Lower lobe of right lung (tissue), 2 donors: Measurements from ENCODE around the gene ARHGAP10. TPM values are rescaled to one million over a fixed set of nuclear protein-coding genes. Genes with fewer than 3 reads are reported as not detected.

Experiments used
- ATAC-seq, 2 donors: fragments of 200-7000 bp; cut with Tn5 transposase; one replicate each; pipeline ENCODE4 v1.9.1; 2020 to 2022; ENCODE audit warnings: mild to moderate bottlenecking in 2 of 2, moderate library complexity in 2 of 2
- DNase-seq: peaks from one replicate; pipeline ENCODE4 v3.0.0-alpha.2; 2020
- H3K27ac ChIP-seq: fragments of 200-600 bp; one replicate; pipeline ENCODE4 v1.8.0; 2022
- H3K27me3 ChIP-seq: fragments of 200-600 bp; one replicate; pipeline ENCODE4 v1.8.0; 2022; ENCODE audit warnings: low read depth
- H3K36me3 ChIP-seq: fragments of 200-600 bp; one replicate; pipeline ENCODE4 v1.8.0; 2022; ENCODE audit warnings: mild to moderate bottlenecking
- H3K4me1 ChIP-seq: fragments of 200-600 bp; one replicate; pipeline ENCODE4 v1.8.0; 2022
- H3K4me3 ChIP-seq: fragments of 200-600 bp; one replicate; pipeline ENCODE4 v1.8.0; 2022; ENCODE audit warnings: mild to moderate bottlenecking
- H3K9me3 ChIP-seq: fragments of 200-600 bp; one replicate; pipeline ENCODE4 v1.8.0; 2022
- CTCF ChIP-seq: fragments of 200-600 bp; IDR thresholded peaks from one replicate; pipeline ENCODE4 v1.8.0; 2022; ENCODE audit warnings: antibody characterized with exemption, mild to moderate bottlenecking
- intact Hi-C: fragments of 100-400 bp; cut with DNase I; formaldehyde crosslinking; loops from one replicate; pipeline ENCODE4 v1.11.0; 2022
- total RNA-seq: library from RNA; stranded (reverse); fragmentation: NEBNext Ultra II Directional; extraction: Animal tissue kit (Norgen Biotek cat#: 25700); gene quantifications from one replicate; pipeline ENCODE4 v1.2.1, GENCODE V29; 2021
- donor health status: DM: no; HTN: yes; CAD: no; lungs with severe emphysema.

ARHGAP10 gene
- total RNA-seq, 1 donor from 2014 or later: 26.4 TPM

GRCh38 chr4:147820975-147821374 is 89.1 kb downstream of the ARHGAP10 start:
- peaks cover 34% of the 10 kb centered on the region for H3K4me1 ChIP-seq
- H3K9me3 ChIP-seq: no peaks in the 10 kb centered on the region
- H3K27me3 ChIP-seq: no peaks in the 10 kb centered on the region
- DNase-seq (no peak), ATAC-seq (no peak)
- no peaks in the 10 kb centered on the region for H3K36me3 ChIP-seq
- H3K4me3 ChIP-seq: no peak overlapping the region
- TF ChIP-seq CTCF: no peak
- intact Hi-C loops: no loop called here
- no peak overlapping the region for H3K27ac ChIP-seq

DNA sequence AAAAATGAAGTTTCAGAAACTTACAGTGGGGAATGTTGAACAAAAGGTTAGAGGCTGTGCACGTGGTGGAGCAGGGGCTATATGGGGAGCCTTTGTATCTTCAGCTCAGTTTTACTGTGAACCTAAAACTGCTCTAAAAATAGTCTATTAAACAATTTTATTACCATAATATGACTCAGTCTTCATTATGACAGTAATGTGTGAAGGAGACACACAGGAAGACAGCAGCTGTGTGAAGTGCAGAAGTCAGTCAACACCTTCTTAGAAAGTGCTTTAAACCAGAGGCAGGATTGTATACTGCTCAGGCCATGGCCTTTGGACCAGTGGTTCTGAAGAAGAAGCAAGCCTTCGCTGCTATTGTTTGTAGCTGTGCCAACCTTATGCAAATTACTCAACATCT is 89.7 kb downstream of the ARHGAP10 start:
- H3K9me3 ChIP-seq: no peaks in the 10 kb centered on the region
- ATAC-seq: no peak
- no peaks in the 10 kb centered on the region for H3K36me3 ChIP-seq
- H3K27me3 ChIP-seq: no peaks in the 10 kb centered on the region
- no peak for DNase-seq
- no peak for TF ChIP-seq CTCF
- no peak overlapping the region for H3K4me3 ChIP-seq
- peaks cover 30% of the 10 kb centered on the region for H3K4me1 ChIP-seq
- intact Hi-C loops: no loop called here
- H3K27ac ChIP-seq: no peak overlapping the region

- Histone ChIP-seq H3K27me3 (no peaks in the 10 kb centered on the region), H3K36me3 (no peaks in the 10 kb centered on the region), H3K4me3 (no peak overlapping the region), H3K27ac (no peak overlapping the region), H3K9me3 (no peaks in the 10 kb centered on the region), H3K4me1 (peaks cover 29% of the 10 kb centered on the region)
- DNase-seq (peak; percentile 86), ATAC-seq (peak; percentile 78 to 85)
- no peak for TF ChIP-seq CTCF
- intact Hi-C loops: no loop called here
These were observed 90.2 kb downstream of the ARHGAP10 start for GRCh38 chr4:147822128-147822527.

DNA sequence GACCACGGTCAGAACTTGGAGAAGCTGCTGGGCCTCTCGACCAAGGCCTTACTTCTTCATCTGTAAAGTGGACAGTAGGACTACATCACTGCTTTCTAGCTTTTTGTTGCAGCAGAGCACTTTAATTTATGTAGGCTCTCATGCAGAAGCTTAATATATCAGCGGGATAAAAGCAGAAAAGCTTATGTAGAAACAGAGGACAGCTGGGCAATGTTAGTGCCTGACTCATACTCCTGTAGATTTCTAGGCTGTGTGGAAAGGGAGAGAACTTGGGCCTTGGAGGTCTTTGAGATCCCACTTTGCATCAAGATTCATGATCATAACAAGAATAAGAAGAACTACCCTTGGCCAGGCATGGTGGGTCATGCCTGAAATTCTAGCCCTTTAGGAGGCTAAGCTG is 91.2 kb downstream of the ARHGAP10 start:
- H3K9me3 ChIP-seq: no peaks in the 10 kb centered on the region
- ATAC-seq (no peak), DNase-seq (no peak)
- intact Hi-C loops: no loop called here
- H3K27ac ChIP-seq: no peak overlapping the region
- H3K27me3 ChIP-seq: no peaks in the 10 kb centered on the region
- no peaks in the 10 kb centered on the region for H3K36me3 ChIP-seq
- peaks cover 21% of the 10 kb centered on the region for H3K4me1 ChIP-seq
- no peak for TF ChIP-seq CTCF
- no peak overlapping the region for H3K4me3 ChIP-seq

- Histone ChIP-seq H3K9me3 (no peaks in the 10 kb centered on the region), H3K4me1 (peaks cover 32% of the 10 kb centered on the region), H3K27ac (no peak overlapping the region), H3K4me3 (no peak overlapping the region), H3K27me3 (no peaks in the 10 kb centered on the region), H3K36me3 (no peaks in the 10 kb centered on the region)
- TF ChIP-seq CTCF: no peak
- no peak for DNase-seq
- peak in 1 of 2 donors; percentile 30 for ATAC-seq
- intact Hi-C loops: no loop called here
These were observed 92.4 kb downstream of the ARHGAP10 start for GRCh38 chr4:147824316-147824715.

DNA sequence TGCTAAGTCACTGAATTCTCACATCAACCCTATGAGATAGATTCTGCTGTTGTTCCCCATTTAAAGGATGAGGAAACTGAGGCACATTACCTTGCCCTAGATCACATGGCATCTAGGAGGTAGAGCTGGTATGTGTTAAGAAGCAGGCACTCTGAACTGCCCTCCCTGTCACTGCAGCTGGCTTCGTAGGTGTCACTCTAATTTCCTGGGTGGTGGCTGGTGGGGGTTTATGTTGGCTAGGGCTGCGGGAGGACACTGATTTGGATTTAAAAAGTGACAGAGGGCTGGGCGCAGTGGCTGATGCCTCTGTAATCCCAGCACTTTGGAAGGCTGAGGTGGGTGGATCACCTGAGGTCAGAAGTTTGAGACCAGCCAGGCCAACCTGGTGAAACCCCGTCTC is 93.0 kb downstream of the ARHGAP10 start:
- Histone ChIP-seq H3K9me3 (no peaks in the 10 kb centered on the region), H3K4me3 (no peak overlapping the region), H3K4me1 (peaks cover 37% of the 10 kb centered on the region), H3K36me3 (no peaks in the 10 kb centered on the region), H3K27me3 (no peaks in the 10 kb centered on the region), H3K27ac (no peak overlapping the region)
- no peak for TF ChIP-seq CTCF
- intact Hi-C loops: no loop called here
- DNase-seq: no peak
- no peak for ATAC-seq
